NCI-H128 (cell line): ENCODE measurements around the gene IL17F.

Experiments used
- DNase-seq: peaks from one replicate; lab custom pipeline; 2025; ENCODE audit not compliant: unreplicated experiment; lab: John Stamatoyannopoulos, UW

The IL17F gene

DNA sequence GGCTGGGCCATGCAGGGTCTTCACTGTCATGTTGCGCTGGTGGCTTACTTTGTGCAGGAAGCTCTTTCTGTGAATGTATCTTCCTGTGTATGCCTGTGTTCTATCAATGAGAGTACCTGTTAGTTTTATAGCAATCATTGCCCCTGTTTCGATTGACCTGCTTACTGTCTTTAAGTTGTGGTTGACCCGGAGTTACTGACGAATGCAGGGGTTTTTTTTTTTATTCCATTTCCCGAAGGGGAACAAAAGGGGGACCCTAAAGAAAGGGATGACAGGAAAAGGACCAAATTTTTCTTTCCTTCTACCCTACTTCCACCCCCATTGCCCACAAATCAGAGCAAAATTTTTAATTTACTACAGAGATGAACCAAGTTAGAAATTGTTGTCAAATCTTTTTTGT is at the start of gene IL17F:
Gene IL17F, minus strand, starts transcription at position 101 of the 400 bp plus-strand sequence. Its CDS starts 71 bp downstream, at position 30.
- DNase-seq = no peak

DNA sequence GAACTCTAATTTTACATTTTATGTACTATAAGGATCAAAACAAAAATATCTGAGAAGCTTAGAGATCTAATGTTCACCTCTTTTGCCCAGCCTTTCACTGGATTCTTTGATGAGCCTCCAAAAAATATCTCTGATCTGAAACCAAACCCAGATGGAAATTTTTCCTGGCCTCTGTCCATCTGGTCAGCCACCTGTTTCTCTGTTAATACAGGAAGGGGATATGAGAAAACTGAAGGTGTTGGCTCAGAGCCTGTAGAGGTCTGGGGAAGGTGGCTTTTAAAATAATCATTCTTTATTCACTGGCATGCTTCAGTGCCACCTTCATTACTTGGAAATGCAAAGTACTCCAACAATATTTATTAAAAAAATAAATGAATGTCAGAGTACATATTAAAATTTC is 48.8 kb upstream of the IL17F start:
- no peak for DNase-seq

DNA sequence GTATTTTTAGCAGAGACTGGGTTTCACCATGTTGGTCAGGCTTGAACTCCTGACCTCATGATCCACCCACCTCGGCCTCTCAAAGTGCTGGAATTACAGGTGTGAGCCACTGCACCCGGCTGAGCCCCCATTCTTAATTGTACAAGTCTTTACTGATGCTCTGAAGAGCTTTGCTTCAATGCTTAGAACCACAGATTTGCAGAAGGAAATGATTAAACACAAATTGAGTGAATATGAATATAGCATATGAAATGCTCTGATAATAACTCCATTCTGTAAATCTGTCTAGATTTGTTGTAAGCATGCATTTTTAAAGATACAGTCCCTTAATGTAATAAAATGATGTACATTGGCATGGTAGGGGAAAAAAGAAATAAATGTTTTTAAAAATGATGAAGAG is 44.5 kb upstream of the IL17F start:
- DNase-seq = no peak

DNA sequence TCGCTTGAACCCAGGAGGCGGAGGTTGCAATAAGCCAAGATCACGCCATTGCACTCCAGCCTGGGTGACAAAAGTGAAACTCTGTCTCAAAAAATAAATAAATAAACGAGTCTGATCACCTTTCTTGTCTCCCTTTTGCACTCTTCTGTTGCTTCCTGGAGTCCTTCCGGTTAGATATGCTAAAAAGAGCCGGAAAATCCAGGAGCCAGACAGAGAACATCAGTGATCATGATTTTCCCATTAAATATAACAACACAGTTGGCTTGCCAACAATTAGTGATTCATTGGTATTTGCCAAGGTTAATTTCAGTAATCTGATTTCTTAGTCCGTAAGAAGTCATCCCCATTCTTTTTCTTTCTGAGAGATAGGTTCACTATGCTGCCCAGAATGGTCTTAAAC is 43.9 kb upstream of the IL17F start:
- no peak for DNase-seq

DNA sequence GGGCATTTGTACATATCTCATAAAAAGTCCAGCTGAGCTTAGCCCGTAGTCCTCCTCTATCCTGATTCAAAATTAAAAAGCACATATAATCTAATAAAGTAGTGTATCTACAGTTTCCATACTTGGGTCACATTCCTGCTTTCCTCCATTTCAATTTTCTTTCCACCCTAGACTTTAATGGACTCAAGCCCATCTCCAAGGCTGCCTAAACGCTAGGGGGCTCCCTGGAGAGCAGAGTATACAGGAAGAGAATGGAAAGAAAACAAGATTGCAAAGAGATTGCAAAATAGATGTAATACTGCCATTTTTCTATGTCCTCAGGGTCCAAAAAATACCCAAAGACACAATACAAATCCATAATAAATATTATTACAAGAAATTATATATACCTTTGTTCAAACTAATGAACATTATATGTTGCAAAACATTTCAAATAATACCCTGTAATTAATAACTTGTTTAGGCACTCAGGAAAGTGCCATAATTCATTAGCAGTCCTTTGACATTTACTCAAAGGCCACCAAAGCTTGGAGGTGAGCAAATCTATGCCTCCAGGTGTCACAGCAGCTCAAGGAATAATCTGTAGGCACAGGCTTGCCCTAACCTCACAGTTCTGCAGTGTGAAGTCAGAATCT is 42.6 kb upstream of the IL17F start:
- peak; percentile 10 for DNase-seq

DNA sequence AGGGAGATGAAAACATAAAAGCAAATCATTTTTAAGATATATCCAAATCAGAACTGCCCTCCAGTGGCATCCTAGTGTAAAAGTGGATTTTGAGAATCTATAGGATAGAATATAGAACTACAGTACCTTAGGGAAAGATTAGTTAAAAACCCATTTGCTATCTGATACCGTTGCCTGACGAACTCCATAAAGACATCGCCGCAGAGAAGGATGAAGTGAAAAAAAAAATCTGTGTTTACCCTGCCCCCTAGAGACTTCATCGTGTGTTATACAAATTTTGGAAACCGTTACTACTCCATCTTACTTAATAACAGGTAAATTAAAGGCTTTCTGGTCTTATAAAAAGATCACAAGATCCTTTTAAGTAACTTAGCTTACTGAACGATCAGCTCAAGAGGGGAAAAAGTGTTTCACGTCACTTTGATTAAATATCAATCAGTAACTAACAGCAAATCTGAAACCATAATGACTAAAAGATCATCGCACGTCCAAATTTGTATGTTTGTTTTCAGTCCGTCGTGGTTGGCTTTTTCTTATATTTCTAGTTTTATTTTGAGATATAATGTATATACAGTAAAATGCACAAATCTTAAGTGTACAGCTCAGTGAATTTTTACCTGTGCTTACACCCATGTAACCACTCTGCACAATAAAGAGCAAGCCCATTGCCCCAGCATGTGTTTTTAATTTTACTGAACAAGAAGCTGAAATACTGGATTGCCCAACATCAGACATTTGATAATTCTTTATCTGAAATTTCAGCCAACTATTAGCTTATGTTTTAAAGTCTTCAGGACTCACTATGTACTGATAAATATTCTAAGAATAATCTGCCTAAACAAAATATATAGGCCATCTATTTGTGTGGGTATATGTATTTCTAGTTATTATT is 41.1 kb upstream of the IL17F start:
- DNase-seq = no peak

DNA sequence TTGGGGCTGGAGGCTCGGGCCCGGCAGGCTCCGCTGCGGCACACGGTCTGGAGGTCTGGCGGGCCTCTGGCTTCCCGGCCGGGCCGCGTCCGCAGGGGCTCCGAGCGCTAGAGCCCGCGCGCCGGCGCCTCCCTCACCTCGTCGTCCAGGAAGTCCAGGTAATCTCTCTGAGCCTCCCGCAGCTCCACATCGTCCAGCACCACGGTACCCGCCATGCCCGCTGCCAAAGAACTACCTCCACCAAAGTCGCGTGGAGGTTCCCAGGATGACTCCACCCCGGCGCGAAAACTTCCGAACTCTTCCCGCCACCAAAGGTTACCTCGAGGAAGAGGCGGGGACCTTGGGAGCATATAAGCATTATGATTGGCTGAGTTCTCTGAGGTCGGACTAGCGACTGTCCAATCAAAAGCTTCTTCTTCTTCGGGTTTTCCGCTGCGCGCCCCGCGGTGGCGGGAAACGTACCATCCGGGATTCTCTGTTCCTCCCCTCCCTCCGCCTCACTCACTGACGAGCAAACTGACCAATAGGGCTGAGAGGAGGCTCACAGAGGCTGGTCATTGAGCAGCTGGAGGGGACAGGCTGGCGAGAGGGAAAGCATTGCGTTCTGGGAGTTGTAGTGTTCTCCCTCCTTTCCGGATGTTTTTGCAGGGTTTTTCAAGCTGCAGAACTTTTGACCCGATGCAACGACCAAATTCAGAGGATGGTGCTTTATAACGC is 40.3 kb upstream of the IL17F start, which contains the start of gene MCM3:
Gene MCM3, minus strand, starts transcription at position 283 of the 717 bp plus-strand sequence. Its CDS starts 68 bp downstream, at position 215.
- peak; percentile 95 for DNase-seq

DNA sequence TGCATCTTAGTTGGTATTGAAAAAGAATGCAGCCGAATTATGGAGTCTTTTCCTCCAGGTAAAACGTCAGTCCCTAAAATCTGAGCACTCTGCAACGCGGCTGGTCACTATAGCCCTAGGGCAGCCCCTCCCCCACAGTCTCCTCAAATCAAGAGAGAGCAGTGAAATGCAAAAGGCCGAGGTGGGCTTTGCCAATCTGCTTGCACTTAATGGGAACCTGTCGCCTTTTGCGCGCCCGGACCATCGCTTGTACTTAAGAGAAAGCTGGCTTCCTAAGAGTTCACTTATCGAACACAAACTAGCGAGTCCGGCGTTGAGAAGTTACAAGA is 39.8 kb upstream of the IL17F start:
- DNase-seq = no peak

DNA sequence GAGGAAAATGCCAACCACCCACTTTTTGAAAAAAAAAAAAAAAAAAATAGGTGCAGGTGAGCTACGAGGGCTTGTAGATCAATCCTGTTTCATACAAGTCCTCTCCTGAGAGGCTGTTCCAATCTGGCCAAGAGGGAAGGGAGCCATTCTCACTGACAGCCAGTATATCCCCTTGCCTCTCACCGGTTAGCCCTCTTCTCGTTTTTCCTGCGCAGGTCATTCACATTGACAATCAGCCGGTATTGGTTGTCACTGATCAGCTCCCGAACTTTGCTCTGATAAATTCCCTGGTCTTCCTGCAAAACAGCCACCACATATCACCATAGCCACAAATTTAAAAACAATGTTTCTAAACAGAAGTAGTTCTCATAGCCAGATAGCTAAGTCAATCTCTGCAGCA is 38.8 kb upstream of the IL17F start:
- no peak for DNase-seq

DNA sequence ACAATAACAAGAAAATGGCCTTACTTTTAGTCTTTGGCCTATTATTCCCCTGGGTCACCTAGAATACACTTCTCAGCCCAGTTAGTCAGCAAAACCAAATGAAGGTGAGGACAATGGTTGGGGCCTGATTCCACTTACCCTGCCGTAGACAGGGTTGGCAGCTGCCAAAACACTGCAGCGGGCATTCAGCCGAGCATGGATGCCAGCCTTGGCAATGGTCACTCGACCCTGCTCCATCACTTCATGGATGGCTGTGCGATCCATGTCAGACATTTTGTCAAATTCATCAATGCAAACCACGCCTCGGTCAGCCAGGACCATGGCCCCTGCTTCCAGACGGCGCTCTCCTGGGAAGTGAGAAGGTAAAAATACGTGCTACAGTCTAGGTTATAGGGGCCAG is 31.8 kb upstream of the IL17F start:
- DNase-seq = no peak

DNA sequence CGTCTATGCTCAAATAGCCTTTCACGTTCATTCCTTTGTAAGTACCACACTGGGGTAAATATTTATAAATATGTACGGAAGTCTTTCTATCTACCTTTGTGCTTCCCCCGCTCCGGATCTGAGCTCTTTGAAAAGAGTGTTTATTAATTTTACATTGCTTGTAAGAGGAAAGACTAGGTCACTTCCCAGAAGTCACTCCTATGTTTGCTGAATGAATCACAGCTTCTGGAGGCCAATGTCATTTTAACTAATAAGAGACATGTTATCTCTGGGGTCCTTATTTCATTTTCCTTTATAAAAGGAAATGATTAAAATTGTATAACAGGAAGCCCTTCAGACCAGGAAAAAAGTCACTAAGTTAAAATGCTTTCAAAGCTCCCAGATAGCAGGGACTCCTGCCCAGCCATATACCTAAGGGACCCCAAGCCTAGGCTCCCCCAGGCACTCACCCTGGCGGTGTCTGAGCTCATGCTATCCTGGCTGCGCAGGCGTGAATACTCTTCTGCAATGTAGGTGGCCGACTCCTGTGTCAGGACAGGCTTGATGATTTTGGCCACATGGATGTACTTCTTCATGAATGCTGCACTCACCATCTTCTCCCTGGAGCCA is 27.7 kb upstream of the IL17F start:
- DNase-seq = no peak

DNA sequence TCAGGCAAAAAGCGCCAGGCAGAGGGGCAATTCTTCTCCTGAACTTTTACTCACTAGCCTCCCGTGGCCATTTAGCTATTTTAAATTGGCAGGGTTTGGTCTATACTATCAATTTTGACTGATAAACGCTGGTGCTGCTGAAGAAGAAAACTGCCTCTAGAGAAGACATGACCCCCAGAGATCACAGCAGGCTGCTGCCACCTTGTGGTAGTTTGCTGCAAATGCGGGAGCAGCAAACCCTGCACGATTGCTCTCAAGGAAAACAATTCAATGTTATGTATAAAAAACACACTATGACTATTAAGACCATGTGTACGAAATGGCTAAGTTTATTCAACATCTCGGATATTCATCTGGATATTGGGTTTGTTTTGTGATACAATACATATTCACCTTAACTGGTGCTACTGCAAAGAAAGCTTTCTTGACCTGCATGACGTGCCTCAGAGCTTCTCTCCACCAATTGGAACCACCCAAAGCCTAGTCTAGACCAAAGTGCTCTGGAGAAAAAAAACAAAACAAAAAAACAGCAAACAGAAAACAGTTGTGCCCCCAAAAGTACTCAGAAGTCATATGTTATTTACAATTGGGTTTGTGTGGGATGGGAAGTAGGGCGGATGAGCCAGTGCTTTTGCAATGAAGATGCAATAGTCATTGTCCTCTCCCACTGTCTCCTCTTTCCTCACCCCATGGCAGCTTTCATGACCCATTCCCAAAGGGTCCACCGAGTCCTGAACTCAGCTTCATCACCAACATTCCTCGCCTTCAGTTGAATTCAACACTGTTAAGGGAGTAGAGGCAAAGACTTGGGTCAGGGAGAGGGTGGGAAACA is 19.6 kb upstream of the IL17F start:
- DNase-seq = no peak

DNA sequence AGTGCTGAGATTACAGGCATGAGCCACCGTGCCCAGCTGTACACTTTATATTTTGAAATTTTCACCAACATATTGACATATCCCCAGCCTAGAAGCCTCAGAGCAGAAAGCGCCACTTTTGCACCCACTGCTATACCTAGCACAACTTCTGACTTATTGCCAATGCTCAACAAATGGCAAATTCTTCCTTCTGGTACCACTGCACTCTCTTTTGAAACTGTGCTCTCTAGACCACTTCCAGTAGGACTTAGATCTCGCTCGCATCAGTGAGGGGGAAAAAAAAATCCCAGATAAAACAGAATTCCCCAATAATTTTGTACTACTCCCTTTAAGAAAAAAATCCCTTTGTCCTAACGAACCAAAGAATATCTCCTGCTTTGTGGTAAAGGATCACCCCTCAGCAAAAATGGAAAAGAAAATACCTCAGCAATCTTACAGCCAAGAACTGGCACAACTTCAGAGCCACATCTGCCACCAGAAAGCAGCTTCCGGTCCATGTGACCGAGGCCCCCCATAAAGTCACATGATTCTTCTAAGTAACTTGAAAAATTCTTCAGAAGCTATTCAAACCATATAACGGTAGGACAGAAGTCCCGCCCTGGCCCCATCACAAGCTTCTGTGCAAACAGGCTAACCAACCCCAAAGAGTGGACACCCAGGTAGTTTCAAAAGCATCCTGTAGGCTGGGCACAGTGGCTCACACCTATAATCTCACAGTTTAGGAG is 18.5 kb upstream of the IL17F start:
- no peak for DNase-seq

DNA sequence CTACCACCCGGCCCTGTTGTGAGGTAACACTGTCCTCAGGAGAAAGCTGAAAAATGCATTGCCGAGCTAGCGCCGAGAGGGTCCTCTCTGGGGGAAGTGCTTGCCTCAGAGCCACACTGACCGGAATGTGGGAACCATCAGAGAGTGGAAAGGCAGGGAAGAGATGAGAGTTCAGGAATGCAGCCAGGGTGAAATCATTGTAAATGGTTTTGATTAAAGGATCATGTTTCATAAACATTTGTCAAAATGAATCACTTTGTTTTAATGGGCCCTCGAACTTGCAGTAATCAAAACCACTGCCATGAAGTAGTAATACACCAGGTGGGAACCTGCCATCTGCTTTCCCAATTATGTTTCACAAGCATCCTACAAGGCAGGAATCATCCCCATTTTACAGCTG is 16.9 kb upstream of the IL17F start:
- DNase-seq = no peak

DNA sequence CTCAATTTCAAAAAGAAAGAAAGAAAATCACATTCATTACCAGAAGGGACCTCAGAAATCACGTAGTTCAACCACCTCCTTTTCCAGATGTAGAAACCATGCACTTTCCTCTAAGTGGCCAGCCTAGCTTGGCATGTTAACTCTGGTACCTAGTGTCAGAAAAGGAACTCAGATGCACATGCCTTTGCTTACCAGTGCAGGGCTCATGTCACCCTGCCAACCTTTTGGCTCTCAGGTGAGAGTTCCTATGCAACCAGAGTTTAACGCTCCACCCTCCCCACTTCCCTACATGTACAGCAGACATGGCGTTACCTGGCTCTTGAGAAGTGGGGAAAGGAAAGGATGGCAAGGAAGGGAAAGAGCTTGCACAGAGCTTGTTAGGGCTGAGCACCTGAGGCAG is 16.3 kb upstream of the IL17F start:
- DNase-seq = no peak

DNA sequence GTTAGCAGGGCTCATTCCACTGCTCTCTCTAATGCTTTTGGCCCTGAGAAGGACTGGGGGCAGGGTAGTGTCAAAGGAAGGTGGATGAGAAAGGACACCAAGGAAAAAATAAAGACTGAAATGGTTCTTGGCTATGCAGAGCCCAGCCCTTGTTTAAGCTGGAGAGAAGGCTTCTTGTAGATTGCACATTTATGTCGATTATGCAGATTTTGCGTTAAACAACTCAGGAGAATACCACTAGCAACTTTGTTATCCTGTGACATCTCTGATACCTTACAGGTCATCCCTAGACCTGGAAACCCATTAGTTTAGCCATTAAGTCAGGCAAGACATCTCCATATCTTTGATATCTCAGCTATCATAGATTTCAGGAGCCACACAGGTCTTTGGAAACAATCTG is 11.1 kb upstream of the IL17F start:
- DNase-seq = no peak

DNA sequence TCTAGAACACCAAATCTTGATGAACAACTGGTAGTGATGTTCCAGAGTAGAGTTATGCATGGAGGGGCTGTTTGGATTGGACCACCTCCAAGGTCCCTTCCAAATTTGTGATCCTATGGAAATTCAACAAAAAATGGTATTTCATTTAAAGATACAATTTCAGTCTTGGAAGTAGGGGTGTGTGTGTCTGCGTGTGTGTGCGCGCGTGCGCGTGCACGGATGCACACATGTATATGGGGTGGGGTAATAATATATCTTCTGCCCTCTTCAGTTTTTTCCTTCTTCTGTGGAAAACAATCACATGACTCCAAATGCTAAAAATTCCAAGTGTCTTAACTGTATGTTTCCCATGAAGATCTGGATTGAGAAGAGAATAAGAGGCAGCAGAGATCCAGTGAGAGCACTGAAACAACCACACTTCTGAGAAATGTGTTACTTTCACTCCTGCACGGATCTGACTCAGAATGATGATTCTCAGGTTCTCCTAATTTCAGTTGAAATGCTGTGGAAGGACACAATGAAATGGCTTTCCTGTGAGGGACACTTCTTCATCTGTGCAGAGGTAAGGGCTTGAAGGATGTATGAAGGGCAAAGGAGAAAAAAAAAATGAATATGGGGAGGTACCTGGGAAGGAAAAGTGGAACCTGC is 10.6 kb upstream of the IL17F start:
- DNase-seq = no peak

DNA sequence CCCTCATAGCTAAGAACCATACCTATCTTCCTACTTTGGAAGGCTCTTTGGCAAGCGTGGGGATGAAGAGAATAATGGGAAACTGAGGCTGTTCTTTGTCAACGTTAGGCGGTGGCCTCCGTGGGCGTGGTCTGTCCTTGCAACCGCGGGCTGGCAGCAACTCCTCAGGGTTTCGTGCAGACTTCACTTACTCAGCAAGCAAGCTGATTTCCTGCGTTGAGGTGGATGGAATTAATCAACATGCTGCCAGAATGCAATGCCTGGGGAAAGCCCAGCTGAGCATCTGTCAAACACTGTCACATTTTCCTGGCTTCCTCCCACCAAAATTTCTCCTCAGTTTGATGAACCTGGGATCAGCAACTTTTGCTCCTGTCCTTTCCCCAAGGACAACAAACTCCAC is 9.2 kb upstream of the IL17F start:
- no peak for DNase-seq

DNA sequence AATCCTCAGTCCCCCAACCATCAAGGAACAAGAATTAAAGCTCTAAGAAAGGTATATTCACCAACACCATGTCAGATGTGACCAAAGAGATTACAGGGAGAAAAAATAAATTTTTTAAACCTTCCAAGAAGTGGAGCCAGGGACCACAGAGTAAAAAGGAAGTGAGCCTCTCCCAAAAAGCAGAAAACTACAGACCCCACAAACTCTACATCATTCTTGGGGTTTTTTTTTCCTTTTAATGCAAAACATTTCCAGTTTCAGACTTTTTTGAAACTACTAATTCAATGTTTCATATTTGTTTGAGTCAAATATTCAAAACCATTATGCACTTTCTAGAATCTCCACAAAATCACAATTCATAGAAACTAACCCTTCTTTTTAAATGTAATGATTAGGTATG is 6.8 kb upstream of the IL17F start:
- DNase-seq = no peak

DNA sequence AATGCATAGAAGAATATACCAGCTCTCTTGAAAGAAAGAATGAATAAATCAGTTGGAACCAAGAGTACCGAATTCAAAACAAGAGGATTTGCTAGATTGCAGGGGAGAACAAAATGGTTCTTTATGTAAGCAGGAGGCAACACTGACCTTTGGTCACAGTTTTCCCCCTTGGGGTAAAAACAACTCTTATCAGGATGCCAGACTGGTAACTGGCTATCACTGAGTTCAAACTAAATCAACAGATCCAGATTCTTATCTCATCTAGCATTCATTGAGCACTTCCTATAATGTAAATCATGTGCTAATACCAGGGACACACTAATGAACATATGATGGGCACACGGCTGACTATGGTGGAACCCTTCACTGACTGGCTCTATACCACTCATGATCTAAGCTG is 4.8 kb upstream of the IL17F start:
- no peak for DNase-seq
